Suprapubic skin (tissue), 3 donors: ENCODE data around the gene PHPT1.

Source experiments
- CTCF ChIP-seq, 2 donors: fragments of 200-600 bp in 1 of 2; fragments of 450-650 bp in 1 of 2; sonication (generic) in 1 of 2; IDR thresholded peaks; one replicate each; pipeline ENCODE4 v1.5.1; 2016 to 2019; ENCODE audit warnings: antibody characterized with exemption in 2 of 2, mild to moderate bottlenecking in 1 of 2, moderate library complexity in 1 of 2
- EP300 ChIP-seq: sonication (generic); formaldehyde crosslinking; IDR thresholded peaks from one replicate; pipeline ENCODE4 v1.6.1; 2017; ENCODE audit warnings: antibody characterized with exemption
- POLR2A ChIP-seq, 2 donors: fragments of 450-650 bp; IDR thresholded peaks; one replicate each; pipeline ENCODE4 v1.6.1; 2017; ENCODE audit warnings: antibody characterized with exemption in 2 of 2, mild to moderate bottlenecking in 2 of 2, moderate library complexity in 2 of 2

- TF ChIP-seq CTCF (IDR thresholded peaks at IDR 0.05) (no peak), POLR2A (IDR thresholded peaks at IDR 0.05) (no peak), EP300 (no peak)
Observed at GRCh38 chr9:136808806-136809158, 40.4 kb upstream of the PHPT1 start.
